ENCODE data around the gene AURKB. TPM values are rescaled to one million over a fixed set of nuclear protein-coding genes. Genes with fewer than 3 reads are reported as not detected.

The AURKB gene
- total and polyA plus RNA-seq, 10 of the 15 experiments (the other 5 are each of a cell fraction or from before 2014, with no cell fraction given): 52.7 to 209 (median 128) TPM

GRCh38 chr17:8187517-8188262 is 22.7 kb downstream of the AURKB start (continued):
- TF ChIP-seq JUND (IDR thresholded peaks at IDR 0.05; ENCODE audit: low read depth, low read length): no peak
- TF ChIP-seq TBL1XR1 (IDR thresholded peaks at IDR 0.05; ENCODE audit: low read depth, low read length): no peak; the same call in 1 of the 2 replicates
- TF ChIP-seq HSF1 (IDR thresholded peaks at IDR 0.05; ENCODE audit: low read depth, low read length): peak; percentile 23; the same call in 1 of the 2 replicates

GRCh38 chr17:8186787-8187516 is 23.4 kb downstream of the AURKB start:
- Histone ChIP-seq H3K27ac (ENCODE audit: control insufficient read depth, insufficient read depth) (peak overlapping the region; percentile 93), H3K4me2 (ENCODE audit: control insufficient read depth, insufficient read depth) (peak overlapping the region; percentile 81), H3K4me1 (ENCODE audit: control insufficient read depth, insufficient read depth, low read length) (peaks cover 11% of the 10 kb centered on the region), H4K20me1 (ENCODE audit: control insufficient read depth, insufficient read depth) (no peaks in the 10 kb centered on the region), H3K9ac (ENCODE audit: control insufficient read depth, insufficient read depth, low read length) (peak overlapping the region; percentile 95), H3K79me2 (ENCODE audit: control insufficient read depth, insufficient read depth, low read length) (peaks cover 18% of the 10 kb centered on the region), H3K36me3 (ENCODE audit: control insufficient read depth in 2 of 2, insufficient read depth in 2 of 2, low read length in 1 of 2) (no peaks in the 10 kb centered on the region), H3K27me3 (replicated peaks in 1 of 2; ENCODE audit: control insufficient read depth in 2 of 2, insufficient read depth in 2 of 2, low read length in 1 of 2) (no peaks in the 10 kb centered on the region), H3K9me3 (replicated peaks; ENCODE audit: control insufficient read depth, insufficient read depth, low read length) (no peaks in the 10 kb centered on the region), H2AFZ (ENCODE audit: control insufficient read depth, low read depth, low read length) (peak overlapping the region; percentile 93), H3K4me3 (peak overlapping the region; percentile 73)
- no TSS peak for BruUV-seq (replicated peaks)
- FAIRE-seq (peak; percentile 76), ATAC-seq (peak; percentile 46), DNase-seq (ENCODE audit: low read depth, low spot score) (peak; percentile 97)
- intact Hi-C loops (cut with micrococcal nuclease; ENCODE audit: unreplicated experiment) (loop anchor here (1.0 to 5.0 kb wide), 5 partner anchors 35 to 113 kb away; partner anchors contain the start of genes CTC1 and PFAS), in situ Hi-C loops (cut with MboI) (loop anchor here (5.0 kb wide), 1 partner anchor 35 kb away; no protein-coding TSS in a partner anchor)
- ChIA-PET POLR2A (interaction anchor here (0.7 to 8.1 kb wide), 16 partner anchors 9 to 109 kb away, joined by 3 to 146 read pairs (median 12); partner anchors contain the start of genes AURKB, CTC1, HES7 and PER1), RAD21 (ENCODE audit: unreplicated experiment) (interaction anchor here (0.8 to 8.1 kb wide), 15 partner anchors 11 to 109 kb away, joined by 3 to 117 read pairs (median 6); partner anchors contain the start of genes AURKB, CTC1, RANGRF and SLC25A35), SMC1A (ENCODE audit: uncharacterized antibody, unreplicated experiment) (interaction anchor here (0.7 to 4.1 kb wide), 18 partner anchors 9 to 810 kb away, joined by 3 to 40 read pairs (median 5); partner anchors contain the start of genes AURKB, HES7, RANGRF and SLC25A35), CTCF (interaction anchor here (0.7 to 6.2 kb wide), 12 partner anchors 12 to 114 kb away, joined by 3 to 53 read pairs (median 4); partner anchors contain the start of genes ALOXE3, AURKB and SLC25A35)
- WGBS (ENCODE audit: insufficient coverage, insufficient replicate concordance, low lambda C conversion rate, missing lambda C conversion rate): under 1% methylated on average over 32 of the region's 32 CpGs
- TF ChIP-seq NBN (IDR thresholded peaks at IDR 0.05): peak; percentile 99
- TF ChIP-seq CTCF (IDR thresholded peaks at IDR 0.05 in 2 of 3, conservative IDR thresholded peaks at IDR 0.05 in 1 of 3; ENCODE audit: control insufficient read depth in 2 of 3, extremely low read depth in 1 of 3, insufficient read depth in 1 of 3, low read depth in 3 of 3, low read length in 3 of 3): peak; percentile 18 to 44 (median 20); a peak in 4 of 6 replicates
- TF ChIP-seq IRF3 (IDR thresholded peaks at IDR 0.05): no peak
- peak; percentile 56 for TF ChIP-seq ZNF687 (IDR thresholded peaks at IDR 0.05)
- TF ChIP-seq USF2 (IDR thresholded peaks at IDR 0.05; ENCODE audit: borderline replicate concordance, low read depth, low read length): no peak

Measured in GM12878 (cell line).